Measurements from ENCODE around the gene VWF. TPM values are rescaled to one million over a fixed set of nuclear protein-coding genes. Genes with fewer than 3 reads are reported as not detected.

Gene VWF
- total and polyA plus RNA-seq, 10 of the 15 experiments (the other 5 are each of a cell fraction or from before 2014, with no cell fraction given): 0.08 to 0.23 TPM; not detected in 8

DNA sequence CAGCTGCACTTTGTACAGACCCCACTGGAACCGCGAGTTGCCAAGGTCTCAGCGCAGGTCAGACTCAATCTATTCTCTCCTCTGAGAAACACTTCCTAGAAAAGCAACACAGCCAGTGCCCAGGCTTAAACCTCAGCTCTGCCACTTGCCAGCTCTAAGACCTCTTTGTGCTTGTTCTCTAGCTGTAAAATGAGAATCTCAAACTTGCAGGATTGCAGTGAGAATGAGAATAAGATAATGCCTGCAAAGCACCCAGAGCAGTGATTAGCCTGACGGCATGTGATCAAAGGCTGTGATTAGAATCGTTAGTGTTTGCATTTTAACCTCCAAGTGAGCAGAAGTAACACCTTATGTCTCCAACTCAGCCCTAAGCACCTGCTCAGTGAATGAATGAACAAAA is 200.7 kb downstream of the VWF start:
- ChIA-PET POLR2A (no interaction called here), RAD21 (ENCODE audit: unreplicated experiment) (no interaction called here), SMC1A (ENCODE audit: uncharacterized antibody, unreplicated experiment) (no interaction called here), CTCF (no interaction called here)
- H3K9ac ChIP-seq (ENCODE audit: control insufficient read depth, insufficient read depth, low read length): no peak overlapping the region
- in situ Hi-C loops (cut with MboI): no loop called here
- H3K27ac ChIP-seq (ENCODE audit: control insufficient read depth, insufficient read depth): no peak overlapping the region
- H3K4me1 ChIP-seq (ENCODE audit: control insufficient read depth, insufficient read depth, low read length): no peaks in the 10 kb centered on the region
- no peak for TF ChIP-seq RBBP5 (conservative IDR thresholded peaks at IDR 0.05)
- no peak for TF ChIP-seq STAT3 (IDR thresholded peaks at IDR 0.05; ENCODE audit: low read depth, low read length)
- TF ChIP-seq GABPA (IDR thresholded peaks at IDR 0.05; ENCODE audit: low read depth): no peak
- TF ChIP-seq RB1 (IDR thresholded peaks at IDR 0.05; ENCODE audit: borderline replicate concordance): no peak
- TF ChIP-seq CBX3 (IDR thresholded peaks at IDR 0.05; ENCODE audit: borderline replicate concordance, low read depth): no peak
- TF ChIP-seq, protein P1, sequence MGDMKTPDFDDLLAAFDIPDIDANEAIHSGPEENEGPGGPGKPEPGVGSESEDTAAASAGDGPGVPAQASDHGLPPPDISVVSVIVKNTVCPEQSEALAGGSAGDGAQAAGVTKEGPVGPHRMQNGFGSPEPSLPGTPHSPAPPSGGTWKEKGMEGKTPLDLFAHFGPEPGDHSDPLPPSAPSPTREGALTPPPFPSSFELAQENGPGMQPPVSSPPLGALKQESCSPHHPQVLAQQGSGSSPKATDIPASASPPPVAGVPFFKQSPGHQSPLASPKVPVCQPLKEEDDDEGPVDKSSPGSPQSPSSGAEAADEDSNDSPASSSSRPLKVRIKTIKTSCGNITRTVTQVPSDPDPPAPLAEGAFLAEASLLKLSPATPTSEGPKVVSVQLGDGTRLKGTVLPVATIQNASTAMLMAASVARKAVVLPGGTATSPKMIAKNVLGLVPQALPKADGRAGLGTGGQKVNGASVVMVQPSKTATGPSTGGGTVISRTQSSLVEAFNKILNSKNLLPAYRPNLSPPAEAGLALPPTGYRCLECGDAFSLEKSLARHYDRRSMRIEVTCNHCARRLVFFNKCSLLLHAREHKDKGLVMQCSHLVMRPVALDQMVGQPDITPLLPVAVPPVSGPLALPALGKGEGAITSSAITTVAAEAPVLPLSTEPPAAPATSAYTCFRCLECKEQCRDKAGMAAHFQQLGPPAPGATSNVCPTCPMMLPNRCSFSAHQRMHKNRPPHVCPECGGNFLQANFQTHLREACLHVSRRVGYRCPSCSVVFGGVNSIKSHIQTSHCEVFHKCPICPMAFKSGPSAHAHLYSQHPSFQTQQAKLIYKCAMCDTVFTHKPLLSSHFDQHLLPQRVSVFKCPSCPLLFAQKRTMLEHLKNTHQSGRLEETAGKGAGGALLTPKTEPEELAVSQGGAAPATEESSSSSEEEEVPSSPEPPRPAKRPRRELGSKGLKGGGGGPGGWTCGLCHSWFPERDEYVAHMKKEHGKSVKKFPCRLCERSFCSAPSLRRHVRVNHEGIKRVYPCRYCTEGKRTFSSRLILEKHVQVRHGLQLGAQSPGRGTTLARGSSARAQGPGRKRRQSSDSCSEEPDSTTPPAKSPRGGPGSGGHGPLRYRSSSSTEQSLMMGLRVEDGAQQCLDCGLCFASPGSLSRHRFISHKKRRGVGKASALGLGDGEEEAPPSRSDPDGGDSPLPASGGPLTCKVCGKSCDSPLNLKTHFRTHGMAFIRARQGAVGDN (IDR thresholded peaks at IDR 0.05): no peak
- no peak for TF ChIP-seq BRCA1 (IDR thresholded peaks at IDR 0.05; ENCODE audit: low read depth, low read length)
- no peak for TF ChIP-seq KDM1A (IDR thresholded peaks at IDR 0.05; ENCODE audit: borderline replicate concordance)
- TF ChIP-seq, protein P2, sequence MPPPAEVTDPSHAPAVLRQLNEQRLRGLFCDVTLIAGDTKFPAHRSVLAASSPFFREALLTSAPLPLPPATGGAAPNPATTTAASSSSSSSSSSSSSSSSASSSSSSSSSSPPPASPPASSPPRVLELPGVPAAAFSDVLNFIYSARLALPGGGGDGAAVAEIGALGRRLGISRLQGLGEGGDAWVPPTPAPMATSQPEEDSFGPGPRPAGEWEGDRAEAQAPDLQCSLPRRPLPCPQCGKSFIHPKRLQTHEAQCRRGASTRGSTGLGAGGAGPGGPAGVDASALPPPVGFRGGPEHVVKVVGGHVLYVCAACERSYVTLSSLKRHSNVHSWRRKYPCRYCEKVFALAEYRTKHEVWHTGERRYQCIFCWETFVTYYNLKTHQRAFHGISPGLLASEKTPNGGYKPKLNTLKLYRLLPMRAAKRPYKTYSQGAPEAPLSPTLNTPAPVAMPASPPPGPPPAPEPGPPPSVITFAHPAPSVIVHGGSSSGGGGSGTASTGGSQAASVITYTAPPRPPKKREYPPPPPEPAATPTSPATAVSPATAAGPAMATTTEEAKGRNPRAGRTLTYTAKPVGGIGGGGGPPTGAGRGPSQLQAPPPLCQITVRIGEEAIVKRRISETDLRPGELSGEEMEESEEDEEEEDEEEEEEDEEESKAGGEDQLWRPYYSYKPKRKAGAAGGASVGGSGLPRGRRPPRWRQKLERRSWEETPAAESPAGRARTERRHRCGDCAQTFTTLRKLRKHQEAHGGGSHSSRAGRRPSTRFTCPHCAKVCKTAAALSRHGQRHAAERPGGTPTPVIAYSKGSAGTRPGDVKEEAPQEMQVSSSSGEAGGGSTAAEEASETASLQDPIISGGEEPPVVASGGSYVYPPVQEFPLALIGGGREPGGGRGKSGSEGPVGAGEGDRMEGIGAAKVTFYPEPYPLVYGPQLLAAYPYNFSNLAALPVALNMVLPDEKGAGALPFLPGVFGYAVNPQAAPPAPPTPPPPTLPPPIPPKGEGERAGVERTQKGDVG (CRISPR knock-in tag; IDR thresholded peaks at IDR 0.05): no peak
- TF ChIP-seq IKZF1 (conservative IDR thresholded peaks at IDR 0.05): no peak
- TF ChIP-seq CHD1 (IDR thresholded peaks at IDR 0.05; ENCODE audit: low read depth, low read length): no peak
- no peak for TF ChIP-seq MXI1 (IDR thresholded peaks at IDR 0.05; ENCODE audit: low read depth, low read length)
- TF ChIP-seq ZSCAN29 (IDR thresholded peaks at IDR 0.05): no peak
- TF ChIP-seq JUNB (IDR thresholded peaks at IDR 0.05): no peak
- no peak for TF ChIP-seq FOS (IDR thresholded peaks at IDR 0.05; ENCODE audit: borderline replicate concordance, extremely low read depth, insufficient read length)
- no peak for TF ChIP-seq SREBF2 (IDR thresholded peaks at IDR 0.05; ENCODE audit: low read length)
- no peak for TF ChIP-seq MTA3 (IDR thresholded peaks at IDR 0.05; ENCODE audit: borderline replicate concordance, low read length)
- no peak for TF ChIP-seq EED (IDR thresholded peaks at IDR 0.05; ENCODE audit: low read depth)
- TF ChIP-seq BACH1 (IDR thresholded peaks at IDR 0.05; ENCODE audit: borderline replicate concordance): no peak
- TF ChIP-seq, protein P3, sequence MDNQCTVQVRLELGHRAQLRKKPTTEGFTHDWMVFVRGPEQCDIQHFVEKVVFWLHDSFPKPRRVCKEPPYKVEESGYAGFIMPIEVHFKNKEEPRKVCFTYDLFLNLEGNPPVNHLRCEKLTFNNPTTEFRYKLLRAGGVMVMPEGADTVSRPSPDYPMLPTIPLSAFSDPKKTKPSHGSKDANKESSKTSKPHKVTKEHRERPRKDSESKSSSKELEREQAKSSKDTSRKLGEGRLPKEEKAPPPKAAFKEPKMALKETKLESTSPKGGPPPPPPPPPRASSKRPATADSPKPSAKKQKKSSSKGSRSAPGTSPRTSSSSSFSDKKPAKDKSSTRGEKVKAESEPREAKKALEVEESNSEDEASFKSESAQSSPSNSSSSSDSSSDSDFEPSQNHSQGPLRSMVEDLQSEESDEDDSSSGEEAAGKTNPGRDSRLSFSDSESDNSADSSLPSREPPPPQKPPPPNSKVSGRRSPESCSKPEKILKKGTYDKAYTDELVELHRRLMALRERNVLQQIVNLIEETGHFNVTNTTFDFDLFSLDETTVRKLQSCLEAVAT (IDR thresholded peaks at IDR 0.05): no peak
- no peak overlapping the region for H3K4me3 ChIP-seq
- no peak overlapping the region for H2AFZ ChIP-seq (ENCODE audit: control insufficient read depth, low read depth, low read length)
- no peak for FAIRE-seq
- no peak for ATAC-seq
- H3K4me2 ChIP-seq (ENCODE audit: control insufficient read depth, insufficient read depth): no peak overlapping the region
- no peaks in the 10 kb centered on the region for H4K20me1 ChIP-seq (ENCODE audit: control insufficient read depth, insufficient read depth)
- H3K27me3 ChIP-seq (replicated peaks in 1 of 2; ENCODE audit: control insufficient read depth in 2 of 2, insufficient read depth in 2 of 2, low read length in 1 of 2): peaks cover 0 to 6% of the 10 kb centered on the region in 2 experiments; a peak in 2 of 4 replicates
- no peaks in the 10 kb centered on the region for H3K36me3 ChIP-seq (ENCODE audit: control insufficient read depth in 2 of 2, insufficient read depth in 2 of 2, low read length in 1 of 2)
- intact Hi-C loops (cut with micrococcal nuclease; ENCODE audit: unreplicated experiment): no loop called here
- DNase-seq (ENCODE audit: low read depth, low spot score): no peak
- no peaks in the 10 kb centered on the region for H3K9me3 ChIP-seq (replicated peaks; ENCODE audit: control insufficient read depth, insufficient read depth, low read length)
- WGBS (ENCODE audit: insufficient coverage, insufficient replicate concordance, low lambda C conversion rate, missing lambda C conversion rate): 36% methylated on average over 5 of the region's 5 CpGs
- H3K79me2 ChIP-seq (ENCODE audit: control insufficient read depth, insufficient read depth, low read length): no peaks in the 10 kb centered on the region
- no TSS peak for BruUV-seq (replicated peaks)
